NCI-H187 (cell line): ENCODE data around the gene MAN2A1.
"Not testable (repeated sequence)": the region's sequence is repeated elsewhere in the genome, so short reads cannot be mapped to it uniquely, and the experiment has no call there.

Experiments
- DNase-seq, 2 experiments: peaks; one replicate each; lab custom pipeline; 2025; lab: John Stamatoyannopoulos, UW

Gene MAN2A1

DNA sequence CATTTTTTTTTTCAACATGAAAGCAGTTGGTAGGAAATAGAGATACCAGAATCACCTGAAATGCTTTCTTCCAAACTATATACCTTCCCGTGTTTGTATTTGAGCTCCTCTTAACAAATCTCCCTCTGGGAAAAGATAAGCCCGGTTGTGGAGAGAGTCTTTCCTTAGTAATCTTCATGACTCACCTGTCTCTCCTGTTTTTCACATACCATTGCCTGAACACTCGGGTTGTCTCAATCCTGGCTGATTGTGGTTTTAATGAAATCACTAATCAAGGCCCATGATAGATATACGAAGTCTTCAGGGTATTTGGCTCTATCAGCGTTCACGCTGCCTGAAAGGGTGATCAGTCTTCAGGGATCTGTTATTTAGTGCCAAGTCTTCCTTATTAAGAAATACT, 136.7 kb downstream of the MAN2A1 start:
- no peak for DNase-seq

DNA sequence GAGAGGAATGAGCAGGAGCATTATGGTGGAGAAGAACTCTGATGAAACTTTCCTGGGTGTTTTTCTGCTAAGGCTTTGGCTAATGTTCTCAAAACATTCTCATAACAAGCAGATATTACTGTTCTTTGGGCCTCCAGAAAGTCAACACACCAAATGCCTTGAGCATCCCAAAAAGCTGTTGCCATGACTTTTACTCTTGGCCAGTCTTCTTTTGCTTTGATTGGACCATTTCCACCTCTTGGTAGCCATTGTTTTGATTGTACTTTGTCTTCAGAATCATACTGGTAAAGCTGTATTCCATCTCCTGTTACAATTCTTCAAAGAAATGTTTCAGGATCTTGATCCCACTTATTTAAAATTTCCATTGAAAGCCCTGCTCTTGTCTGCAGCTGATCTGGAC, 139.6 kb downstream of the MAN2A1 start:
- DNase-seq: no peak

GRCh38 chr5:109830955-109831502, 141.3 kb downstream of the MAN2A1 start:
- no peak for DNase-seq

DNA sequence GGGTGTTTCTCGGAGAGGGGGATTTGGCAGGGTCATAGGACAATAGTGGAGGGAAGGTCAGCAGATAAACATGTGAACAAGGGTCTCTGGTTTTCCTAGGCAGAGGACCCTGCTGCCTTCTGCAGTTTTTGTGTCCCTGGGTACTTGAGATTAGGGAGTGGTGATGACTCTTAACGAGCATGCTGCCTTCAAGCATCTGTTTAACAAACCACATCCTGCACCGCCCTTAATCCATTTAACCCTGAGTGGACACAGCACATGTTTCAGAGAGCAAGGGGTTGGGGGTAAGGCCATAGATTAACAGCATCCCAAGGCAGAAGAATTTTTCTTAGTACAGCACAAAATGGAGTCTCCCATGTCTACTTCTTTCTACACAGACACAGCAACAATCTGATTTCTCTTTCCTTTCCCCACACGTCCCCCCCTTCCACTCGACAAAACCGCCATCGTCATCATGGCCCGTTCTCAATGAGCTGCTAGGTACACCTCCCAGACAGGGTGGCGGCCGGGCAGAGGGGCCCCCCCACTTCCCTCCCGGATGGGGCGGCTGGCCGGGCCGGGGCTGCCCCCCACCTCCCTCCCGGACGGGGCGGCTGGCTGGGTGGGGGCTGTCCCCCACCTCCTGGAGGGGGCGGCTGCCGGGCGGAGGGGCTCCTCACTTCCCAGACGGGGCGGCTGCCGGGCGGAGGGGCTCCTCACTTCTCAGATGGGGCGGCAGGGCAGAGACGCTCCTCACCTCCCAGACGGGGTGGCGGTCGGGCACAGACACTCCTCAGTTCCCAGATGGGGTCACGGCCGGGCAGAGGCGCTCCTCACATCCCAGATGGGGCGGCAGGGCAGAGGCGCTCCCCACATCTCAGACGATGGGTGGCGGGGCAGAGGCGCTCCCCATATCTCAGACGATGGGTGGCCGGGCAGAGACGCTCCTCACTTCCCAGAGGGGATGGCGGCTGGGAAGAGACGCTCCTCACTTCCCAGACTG, 142.8 kb downstream of the MAN2A1 start:
- not testable (repeated sequence) for DNase-seq

- no peak for DNase-seq
Observed at GRCh38 chr5:109833946-109834345, 144.2 kb downstream of the MAN2A1 start.

- DNase-seq: no peak
Observed at GRCh38 chr5:109836280-109836679, 146.6 kb downstream of the MAN2A1 start.

DNA sequence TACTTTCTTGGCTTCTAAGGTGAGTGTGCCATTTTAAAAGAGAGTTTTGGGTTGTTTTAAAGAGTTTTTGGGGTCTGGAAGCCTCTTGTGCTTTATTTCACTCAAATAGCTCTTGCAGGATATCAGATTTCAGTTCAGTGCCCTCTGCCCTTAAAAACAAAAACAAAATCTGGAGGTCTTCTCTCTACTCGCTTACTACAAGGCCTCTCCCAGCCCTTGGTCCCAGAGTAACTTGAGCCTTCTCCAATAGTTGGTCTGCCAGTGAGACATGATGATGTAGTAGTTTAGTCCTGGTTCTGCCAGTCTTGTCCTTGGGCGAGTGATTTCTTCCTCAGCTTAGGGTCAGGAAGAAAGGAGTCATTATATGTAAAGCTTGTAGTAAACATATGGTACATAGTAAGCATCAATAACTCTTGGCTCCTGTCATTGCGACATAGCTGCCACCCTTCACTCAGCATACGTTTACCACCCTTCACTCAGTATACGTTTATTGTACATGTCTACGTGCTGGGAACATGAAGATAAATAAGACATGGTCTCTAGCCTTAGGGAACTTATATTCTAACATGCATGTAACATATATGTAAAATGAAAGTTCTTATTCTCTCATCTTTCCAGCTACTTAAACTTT, 147.6 kb downstream of the MAN2A1 start:
- no peak for DNase-seq

DNA sequence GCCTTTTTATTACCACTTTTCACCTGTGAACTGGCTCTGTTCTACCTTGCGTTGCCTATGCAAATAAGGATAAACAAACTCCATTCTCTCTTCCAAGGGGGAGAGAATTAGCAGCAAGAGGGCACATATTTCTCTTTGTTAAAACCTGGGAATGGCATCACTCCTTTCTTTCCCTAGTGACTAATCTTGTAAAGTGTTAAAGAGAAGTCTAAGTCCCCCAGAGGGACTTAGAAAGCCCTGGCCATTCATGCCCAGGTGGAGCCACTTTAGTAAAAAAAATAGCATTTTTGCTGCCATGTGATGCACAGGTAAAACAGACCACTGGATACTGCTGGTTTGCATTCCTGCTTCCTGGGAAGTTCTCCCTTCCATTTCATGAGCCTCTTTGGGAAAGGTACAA, 148.4 kb downstream of the MAN2A1 start:
- DNase-seq: no peak

- DNase-seq: no peak
Observed at GRCh38 chr5:109844148-109844547, 154.4 kb downstream of the MAN2A1 start.

DNA sequence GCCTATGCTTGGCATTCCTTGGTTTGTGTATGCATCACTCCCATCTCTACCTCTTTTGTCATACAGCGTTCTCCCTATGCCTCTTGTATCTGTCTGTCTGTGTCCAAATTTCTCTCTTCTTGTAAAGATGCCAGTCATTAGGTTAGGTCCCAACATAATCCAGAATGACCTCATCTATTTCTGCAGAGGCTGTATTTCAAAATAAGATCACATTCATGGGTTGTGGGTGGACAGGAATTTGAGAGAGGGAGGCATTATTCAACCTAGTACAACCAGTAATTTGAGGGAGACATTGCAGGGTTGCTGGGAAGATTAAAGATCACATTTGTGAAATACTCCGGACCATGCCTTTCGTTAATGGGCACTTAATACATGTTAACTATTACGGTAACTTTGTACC, 155.0 kb downstream of the MAN2A1 start:
- DNase-seq: no peak

DNA sequence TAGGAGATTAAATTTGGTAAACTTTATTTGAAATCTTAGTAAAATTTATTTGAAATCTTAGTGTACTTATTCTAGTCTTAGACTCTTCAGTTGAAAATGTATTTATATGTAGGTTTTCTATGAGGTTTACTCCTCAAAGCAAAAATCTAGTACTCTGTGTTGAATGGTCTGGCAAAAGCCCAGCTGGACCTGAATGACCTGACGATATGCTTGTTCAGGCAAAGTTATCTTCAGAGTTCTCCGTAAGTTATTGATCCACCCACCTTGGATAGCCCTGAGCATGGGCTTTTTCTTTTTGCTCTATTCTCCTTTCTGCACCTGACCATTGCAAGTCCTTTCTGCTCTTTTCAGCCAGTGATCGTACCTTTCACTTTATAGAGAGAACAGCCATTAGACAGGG, 158.4 kb downstream of the MAN2A1 start:
- no peak for DNase-seq

GRCh38 chr5:109849478-109850088, 159.9 kb downstream of the MAN2A1 start:
- DNase-seq: no peak

DNA sequence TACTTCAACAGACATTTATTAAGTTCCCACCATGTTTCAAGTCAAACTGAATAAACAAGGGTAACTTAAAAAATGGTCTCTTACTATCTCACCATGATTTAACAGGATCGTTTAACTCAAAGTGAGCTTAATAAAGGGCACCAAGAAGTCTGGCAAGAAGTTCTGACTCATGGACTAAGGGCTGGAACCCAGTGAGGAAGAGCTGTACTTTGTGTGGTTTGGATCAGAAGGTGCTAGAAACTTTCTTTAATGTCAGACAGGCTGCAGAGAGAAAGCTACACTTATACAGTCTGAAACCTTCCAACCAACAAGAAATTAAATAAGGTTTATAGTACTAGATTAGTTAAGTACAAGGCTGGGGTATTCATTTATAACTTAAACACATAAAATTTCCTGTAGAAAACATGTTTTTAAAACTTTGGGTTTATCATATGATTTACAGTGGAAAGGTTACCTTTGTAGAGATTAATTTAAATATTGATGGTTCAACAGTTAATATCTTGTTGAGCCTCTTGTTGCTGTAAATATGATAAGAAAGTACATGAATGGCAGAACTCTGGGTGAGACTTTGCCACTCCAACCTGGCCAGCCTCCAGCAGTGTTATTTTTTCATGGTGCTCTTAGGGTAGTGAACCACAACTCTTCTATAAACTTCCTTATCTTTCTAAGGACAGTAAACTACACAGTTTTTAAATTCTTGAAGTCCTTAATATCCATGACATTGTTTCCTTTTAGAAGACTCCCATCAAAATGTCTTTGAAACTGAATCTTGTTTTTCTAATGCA, 162.8 kb downstream of the MAN2A1 start:
- DNase-seq: no peak

DNA sequence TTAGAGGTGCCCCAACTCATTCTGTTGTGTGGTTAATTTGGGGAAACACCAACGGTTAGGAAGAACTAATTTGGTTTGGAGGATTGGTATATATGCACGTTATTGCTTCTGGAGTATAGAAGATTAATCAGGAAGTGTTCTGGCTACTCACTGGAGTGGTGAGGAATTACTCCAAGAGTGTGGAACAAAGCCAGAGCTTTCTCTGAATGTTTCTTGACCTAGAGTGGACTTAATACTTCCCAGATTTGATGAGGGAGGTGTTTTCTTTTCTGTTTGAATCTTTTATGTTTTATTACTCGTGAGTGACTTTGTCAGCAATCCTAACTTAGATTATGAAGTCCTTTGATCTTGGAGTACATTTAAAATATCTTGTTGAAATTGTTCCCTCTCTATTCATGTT, 163.7 kb downstream of the MAN2A1 start:
- no peak for DNase-seq

GRCh38 chr5:109855056-109855455, 165.3 kb downstream of the MAN2A1 start:
- DNase-seq: no peak

DNA sequence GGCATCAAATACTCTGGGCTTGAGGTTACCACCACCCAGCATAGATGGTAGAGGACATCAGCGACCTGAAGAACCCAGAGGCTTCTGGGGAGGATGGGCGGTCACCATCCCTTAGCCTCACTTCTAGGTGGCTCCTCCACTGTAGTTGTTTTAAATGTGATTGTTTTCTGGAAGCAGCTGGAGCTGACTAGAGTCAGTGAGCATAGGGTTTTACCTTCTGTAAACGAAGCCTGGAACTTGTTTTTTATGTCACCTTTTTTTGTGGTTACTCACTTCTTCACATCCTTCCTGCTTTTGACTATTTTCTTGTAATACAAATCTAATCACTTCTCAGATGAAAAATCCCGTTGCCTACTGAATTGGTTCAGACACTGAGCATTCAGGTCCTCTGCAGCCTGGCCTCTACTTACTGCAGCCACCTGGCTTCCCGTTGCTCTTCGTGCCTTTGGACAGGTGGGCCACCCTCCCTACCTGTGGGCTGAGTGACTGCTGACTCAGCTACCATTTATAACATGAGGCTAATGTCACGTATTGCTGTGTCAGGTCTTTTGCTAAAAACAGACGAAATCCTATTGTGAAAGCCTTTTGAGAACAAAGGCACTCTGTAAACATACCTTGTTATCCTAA, 167.8 kb downstream of the MAN2A1 start:
- no peak for DNase-seq

GRCh38 chr5:109859537-109859936, 169.8 kb downstream of the MAN2A1 start:
- no peak for DNase-seq

DNA sequence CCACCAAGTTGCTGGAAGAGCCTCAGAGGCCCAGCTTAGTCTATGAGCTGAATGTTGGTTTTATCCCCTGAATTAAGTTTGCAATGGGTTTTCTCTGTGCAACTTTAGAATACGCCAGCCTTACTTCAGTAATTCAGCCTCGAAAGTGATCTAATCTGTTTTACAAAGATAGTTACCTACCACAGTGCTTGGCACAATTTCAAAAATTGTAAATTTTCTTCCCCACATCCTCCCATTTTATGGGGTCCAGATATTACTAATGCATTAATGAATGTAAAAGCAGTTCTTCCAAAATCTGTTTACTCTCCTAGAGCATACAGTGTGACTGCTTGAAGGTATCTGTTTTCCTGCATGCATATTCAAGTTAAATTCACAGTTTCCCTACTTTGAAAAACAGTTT, 172.6 kb downstream of the MAN2A1 start:
- no peak for DNase-seq

DNA sequence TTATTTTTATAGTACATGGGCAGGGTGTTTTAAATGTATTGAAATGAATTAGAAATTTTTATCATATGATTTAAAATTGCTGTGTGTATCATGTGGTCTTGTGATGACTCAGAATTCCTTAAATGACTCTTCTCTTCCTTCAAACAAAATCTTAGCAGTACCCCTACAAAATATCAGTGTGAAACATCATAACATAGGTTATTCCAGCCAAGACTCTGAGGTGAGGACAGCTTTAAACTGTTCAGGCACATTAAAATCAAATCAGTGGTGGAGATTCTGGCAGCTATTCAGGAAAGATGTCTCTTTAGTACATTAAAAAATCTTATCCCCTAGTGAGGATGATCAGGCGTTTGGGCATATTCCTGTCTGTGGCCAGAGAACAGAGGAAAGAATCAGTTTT, 174.0 kb downstream of the MAN2A1 start:
- no peak for DNase-seq

DNA sequence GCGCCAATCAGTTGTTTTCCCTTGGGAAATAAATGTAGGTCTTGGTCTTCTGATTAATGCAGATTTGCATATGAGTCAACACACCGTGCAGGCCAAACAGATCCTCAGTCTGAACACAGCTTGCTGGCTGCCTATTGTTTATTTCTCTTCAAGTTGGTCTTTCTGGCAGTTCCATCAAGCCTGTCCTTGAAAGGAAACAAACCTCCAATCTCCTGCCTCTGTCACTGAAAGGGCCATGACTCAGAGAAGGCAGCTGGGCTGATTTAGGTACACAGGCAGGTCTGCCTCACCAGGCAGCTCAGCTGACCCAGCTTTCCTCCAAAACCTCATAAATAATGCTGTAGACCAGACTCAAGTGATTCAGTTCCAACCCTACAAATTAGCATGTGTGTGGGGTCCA, 175.9 kb downstream of the MAN2A1 start:
- DNase-seq: no peak

DNA sequence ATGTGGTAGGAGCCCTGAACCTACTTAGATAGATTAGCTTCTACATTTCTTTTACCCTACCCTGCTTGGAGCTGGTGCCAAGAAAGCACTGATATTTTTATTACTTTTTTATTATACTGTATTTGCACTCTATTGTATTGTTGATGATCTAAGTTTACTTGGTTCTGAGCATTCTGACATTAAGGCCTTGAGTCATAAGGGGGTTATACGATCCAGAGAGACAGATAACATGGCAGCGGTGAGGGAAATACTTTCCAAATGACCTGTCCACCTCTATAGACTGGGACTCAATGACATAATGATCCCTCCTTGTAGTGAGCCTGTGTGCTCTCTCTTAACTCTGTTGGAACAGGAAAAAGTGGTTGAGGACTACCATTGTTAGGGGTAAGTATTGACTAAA, 176.3 kb downstream of the MAN2A1 start:
- no peak for DNase-seq
